H1 (cell line): ENCODE measurements around the gene SLC7A6OS.

Experiments
- CEBPB ChIP-seq: IDR thresholded peaks from 2 replicates; pipeline ENCODE4 v1.6.1; 2012; ENCODE audit warnings: low read depth, low read length
- EZH2 ChIP-seq: fragments of 200-600 bp; sonication (generic); IDR thresholded peaks from 2 replicates; pipeline ENCODE4 v1.7.1; 2012; ENCODE audit warnings: low read depth, mild to moderate bottlenecking, moderate library complexity, low read length, inconsistent platforms; ENCODE audit not compliant: severe bottlenecking
- POLR2A ChIP-seq, 2 experiments: IDR thresholded peaks; 1 replicate in 1 of 2; 2 replicates in 1 of 2; pipeline ENCODE4 v1.6.1; 2011; ENCODE audit warnings: low read depth in 2 of 2, low read length in 2 of 2, mild to moderate bottlenecking in 2 of 2; ENCODE audit errors: control extremely low read depth in 1 of 2
- TF ChIP-seq, protein P1 (sequence below), 3 experiments: IDR thresholded peaks; 1 replicate in 2 of 3; 2 replicates in 1 of 3; pipeline versions ENCODE4 v1.5.1 to v1.6.1; 2011; ENCODE audit warnings: low read length in 3 of 3, mild to moderate bottlenecking in 3 of 3, inconsistent platforms in 2 of 3, low read depth in 1 of 3, moderate library complexity in 1 of 3; ENCODE audit not compliant: insufficient read depth in 1 of 3; ENCODE audit errors: control extremely low read depth in 1 of 3

DNA sequence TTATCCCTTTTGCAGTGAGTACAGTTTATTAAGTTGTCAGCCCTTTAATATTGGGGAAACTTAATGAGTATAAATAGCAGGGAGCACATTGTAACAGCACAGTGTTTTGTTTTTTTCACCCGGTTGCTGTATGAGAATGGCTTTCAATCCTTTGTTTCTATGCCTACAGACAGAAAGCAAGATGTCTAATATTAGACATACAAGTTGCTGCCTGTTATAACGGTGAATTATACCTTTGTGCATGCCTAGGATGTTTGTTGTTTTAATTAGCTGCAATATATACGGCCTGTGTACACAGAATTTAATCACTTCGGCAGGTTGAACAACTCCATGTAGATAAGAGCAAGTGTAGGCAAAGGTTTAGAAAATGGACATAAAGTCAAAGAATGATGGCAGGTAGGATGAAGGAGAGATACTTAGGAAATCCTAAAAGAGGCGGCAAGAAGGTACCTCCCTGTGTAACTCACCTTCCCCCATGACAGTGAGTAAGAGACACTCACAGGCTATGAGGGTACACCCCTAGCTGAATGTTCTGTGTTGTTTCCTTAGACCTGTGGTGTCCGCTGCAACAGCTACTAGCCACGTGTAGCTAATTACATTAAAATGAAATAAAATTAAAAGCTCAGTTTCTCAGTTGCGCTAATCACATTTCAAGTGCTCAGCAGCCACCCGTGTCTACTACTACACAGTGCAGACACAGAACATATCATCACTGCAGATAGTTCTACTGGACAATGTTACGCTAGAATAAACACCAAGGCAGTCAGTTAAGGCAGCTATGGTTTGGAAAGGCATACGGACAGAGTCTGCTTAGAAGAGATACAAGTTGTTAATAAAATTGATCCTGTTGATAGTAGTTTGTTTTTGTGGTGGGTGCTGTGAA, 10.9 kb downstream of the SLC7A6OS start:
- TF ChIP-seq EZH2 (no peak), CEBPB (no peak), POLR2A (IDR thresholded peaks at IDR 0.05; ENCODE audit: control extremely low read depth in 1 of 2, low read depth in 2 of 2, low read length in 2 of 2) (no peak)
- TF ChIP-seq, protein P1, sequence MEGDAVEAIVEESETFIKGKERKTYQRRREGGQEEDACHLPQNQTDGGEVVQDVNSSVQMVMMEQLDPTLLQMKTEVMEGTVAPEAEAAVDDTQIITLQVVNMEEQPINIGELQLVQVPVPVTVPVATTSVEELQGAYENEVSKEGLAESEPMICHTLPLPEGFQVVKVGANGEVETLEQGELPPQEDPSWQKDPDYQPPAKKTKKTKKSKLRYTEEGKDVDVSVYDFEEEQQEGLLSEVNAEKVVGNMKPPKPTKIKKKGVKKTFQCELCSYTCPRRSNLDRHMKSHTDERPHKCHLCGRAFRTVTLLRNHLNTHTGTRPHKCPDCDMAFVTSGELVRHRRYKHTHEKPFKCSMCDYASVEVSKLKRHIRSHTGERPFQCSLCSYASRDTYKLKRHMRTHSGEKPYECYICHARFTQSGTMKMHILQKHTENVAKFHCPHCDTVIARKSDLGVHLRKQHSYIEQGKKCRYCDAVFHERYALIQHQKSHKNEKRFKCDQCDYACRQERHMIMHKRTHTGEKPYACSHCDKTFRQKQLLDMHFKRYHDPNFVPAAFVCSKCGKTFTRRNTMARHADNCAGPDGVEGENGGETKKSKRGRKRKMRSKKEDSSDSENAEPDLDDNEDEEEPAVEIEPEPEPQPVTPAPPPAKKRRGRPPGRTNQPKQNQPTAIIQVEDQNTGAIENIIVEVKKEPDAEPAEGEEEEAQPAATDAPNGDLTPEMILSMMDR (IDR thresholded peaks at IDR 0.05; ENCODE audit: control extremely low read depth in 1 of 3, insufficient read depth in 1 of 3, low read depth in 1 of 3, low read length in 3 of 3): no peak
